NAMALWA (cell line): ENCODE results near the gene ZBED6.
"Not testable (repeated sequence)": the region's sequence is repeated elsewhere in the genome, so short reads cannot be mapped to it uniquely, and the experiment has no call there.

Experiments
- DNase-seq: peaks from one replicate; pipeline ENCODE4 v3.0.0-alpha.2; 2015; ENCODE audit warnings: low spot score

Gene ZBED6, protein sequence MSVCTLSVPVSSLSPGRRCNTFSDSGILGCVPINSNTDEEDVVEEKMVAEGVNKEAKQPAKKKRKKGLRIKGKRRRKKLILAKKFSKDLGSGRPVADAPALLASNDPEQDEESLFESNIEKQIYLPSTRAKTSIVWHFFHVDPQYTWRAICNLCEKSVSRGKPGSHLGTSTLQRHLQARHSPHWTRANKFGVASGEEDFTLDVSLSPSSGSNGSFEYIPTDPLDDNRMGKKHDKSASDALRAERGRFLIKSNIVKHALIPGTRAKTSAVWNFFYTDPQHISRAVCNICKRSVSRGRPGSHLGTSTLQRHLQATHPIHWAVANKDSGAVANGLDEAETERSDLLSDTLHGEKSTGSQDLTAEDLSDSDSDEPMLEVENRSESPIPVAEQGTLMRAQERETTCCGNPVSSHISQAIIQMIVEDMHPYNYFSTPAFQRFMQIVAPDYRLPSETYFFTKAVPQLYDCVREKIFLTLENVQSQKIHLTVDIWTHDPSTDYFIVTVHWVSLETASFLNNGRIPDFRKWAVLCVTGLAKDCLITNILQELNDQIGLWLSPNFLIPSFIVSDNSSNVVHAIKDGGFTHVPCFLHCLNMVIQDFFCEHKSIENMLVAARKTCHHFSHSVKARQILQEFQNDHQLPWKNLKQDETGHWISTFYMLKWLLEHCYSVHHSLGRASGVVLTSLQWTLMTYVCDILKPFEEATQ (N-terminal part only)

DNA sequence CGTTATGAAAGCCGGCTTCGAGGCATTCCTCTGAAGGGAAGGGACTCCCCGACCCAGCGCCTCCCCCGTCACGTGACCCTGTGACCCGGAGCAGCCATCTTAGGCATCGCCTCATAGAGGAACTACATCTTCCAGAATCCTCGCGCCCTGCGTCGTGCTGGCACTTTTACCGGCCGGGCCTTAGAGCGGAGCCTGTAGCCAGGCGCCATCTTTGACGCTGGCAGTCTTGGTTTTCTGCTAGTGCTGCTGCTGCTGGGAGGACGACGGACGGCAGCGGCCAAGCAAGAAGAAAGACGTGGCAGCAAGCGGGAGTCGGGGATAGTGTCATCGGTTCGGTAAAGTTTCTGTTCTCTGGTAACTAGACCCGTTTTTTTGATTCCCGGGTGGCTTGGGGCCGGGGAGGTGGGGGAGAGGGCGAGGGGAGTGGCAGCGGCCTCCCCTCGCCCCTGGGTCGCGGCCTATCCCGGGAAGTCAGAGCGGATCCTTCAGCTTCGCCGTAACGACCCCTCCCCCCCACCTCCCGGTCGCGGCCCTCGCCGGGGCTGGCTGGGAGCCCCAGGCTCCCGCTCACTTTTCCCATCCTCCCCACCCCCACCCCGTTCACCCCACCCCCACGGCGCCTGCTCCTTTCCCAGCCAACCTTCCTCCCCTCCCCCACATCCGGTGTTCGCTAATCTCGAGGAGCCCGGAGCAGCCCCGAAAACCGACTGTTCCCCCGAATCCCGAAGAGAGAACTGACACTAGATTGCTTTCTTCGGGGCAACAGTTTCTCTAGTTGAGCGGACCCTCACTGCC is at the start of gene ZBED6, which contains the start of gene ZC3H11A:
ZBED6 (plus strand) TSS at position 183 of the 795 bp plus-strand sequence. CDS start 1,900 bp downstream, outside the sequence.
ZC3H11A (plus strand) TSS at position 183 of the 795 bp plus-strand sequence. CDS start 21,448 bp downstream, outside the sequence.
- DNase-seq: peak; percentile 99

DNA sequence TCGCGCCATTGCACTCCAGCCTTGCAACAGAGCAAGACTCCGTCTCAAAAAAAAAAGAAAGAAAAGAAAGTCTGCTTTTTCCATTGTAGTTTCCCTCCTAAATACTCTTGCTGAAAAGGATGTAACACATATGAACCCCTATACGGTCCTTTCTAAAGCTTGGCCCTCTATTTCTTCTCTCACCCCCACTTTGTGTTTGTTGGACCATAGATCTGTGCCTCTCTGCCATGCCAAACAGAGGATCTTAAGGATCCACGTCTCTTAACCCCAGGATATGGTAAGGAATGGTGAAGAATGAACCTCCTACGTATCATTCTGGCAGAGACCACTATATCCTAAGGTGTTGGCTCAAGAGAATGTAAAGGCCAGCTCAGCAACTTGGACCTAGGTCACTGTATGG is 49.1 kb upstream of the ZBED6 start:
- DNase-seq: no peak

DNA sequence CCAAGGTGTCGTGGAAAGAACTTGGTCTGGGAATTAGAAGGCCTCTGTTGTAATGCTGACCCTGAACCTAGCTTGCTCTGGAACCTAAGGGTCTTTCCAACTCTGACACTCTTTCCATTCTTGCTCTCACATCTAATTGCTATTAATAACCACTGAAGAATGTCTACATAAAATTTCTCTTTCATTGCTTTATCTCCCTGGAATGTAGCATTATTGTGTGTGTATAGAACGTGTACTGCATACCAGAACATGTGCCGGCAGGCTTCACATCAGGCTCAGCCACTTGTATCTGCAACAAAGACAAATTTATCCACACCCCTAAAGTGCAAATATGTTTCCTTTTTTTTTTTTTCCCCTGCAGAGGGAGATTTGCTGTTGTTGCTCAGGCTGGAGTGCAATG is 44.4 kb upstream of the ZBED6 start:
- DNase-seq: no peak

DNA sequence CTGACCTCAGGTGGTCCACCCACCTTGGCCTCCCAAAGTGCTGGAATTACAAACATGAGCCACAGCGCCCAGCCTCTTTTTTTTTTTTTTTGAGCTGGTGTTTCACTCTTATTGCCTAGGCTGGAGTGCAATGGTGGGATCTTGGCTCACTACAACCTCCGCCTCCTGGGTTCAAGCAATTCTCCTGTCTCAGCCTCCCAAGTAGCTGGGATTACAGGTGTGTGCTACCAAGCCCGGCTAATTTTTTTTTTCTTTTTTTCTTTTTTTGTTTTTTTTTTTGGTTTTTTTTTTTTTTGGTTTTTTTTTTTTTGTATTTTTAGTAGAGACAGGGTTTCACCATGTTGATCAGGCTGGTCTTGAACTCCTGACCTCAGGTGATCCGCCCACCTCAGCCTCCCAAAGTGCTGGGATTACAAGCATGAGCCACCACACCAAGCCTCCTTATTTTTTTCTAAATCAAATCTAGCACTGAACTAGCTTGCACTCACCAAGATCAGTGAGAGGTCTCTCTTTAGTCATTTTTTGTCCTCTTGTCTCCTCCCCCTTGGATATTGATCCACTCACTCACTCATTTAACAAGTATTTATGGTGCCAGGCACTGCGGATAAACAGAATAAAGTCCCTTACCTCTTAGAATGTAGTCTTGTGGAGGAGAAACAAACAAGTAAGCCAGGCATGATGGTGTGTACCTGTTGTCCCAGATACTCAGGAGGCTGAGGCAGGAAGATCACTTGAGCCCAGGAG is 43.6 kb upstream of the ZBED6 start:
- not testable (repeated sequence) for DNase-seq

DNA sequence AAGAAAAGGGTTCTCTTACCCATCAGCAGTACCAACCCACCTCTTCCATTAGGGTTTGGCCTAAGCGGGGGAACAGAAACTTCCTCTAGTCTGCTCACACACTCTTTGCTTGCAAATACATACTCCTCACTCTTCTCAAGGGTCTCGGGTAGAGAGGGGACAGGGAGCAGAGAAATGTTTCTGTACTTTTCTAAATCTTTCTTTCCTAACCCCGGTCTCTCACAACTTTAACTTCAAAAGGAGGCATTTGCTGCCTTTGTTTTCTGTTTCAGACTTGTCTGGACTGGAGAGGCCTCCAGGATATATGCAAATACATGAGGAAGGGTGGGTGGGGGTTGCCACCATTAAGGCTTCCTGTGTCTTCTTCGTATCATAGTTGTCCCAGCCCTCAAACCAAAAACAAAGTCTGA is 41.0 kb upstream of the ZBED6 start:
- DNase-seq: peak; percentile 57

DNA sequence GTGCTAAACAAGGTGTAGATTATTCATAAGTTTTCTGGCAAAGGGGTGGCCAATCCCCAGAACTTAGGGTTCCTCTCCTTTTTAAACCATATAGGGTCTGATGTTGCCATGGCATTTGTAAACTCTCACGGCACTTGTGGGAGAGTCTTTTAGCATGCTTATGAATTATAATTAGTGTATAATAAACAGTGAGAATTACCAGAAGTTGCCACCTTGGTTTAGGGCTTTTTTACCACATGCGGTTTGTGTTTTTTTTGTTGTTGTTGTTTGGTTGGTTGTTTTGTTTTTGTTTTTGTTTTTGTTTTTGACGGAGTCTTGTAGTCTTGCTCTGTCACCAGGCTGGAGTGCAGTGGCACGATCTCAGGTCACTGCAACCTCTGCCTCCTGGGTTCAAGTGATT is 39.4 kb upstream of the ZBED6 start:
- no peak for DNase-seq

DNA sequence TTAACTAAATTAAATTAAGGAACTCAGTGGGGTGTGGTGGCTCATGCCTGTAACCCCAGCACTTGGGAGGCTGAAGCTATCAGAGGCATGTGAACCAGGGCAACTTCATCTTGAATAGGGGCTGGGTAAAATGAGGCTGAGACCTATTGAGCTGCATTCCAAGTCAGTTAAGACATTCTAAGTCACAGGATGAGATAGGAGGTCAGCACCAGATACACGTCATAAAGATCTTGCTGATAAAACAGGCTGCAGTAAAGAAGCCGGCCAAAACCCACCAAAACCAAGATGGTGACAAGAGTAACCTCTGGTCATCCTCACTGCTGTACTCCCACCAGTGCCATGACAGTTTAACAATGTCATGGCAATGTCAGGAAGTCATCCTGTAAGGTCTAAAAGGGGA is 36.7 kb upstream of the ZBED6 start:
- not testable (repeated sequence) for DNase-seq

DNA sequence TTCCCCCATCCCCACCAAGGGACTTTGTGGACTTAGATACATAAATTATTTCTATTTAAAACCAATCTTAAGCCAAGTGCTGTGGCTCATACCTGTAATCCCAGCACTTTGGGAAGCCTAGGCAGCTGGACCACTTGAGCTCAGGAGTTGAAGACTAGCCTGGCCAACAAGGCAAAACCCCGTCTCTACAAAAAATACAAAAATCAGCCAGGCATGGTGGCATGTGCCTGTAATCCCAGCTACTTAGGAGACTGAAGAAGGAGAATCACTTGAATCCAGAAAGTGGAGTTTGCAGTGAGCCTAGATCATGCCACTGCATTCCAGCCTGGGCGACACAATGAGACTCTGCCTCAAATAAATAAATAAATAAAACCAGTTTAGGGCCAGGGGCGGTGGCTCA is 34.9 kb upstream of the ZBED6 start:
- DNase-seq: no peak

DNA sequence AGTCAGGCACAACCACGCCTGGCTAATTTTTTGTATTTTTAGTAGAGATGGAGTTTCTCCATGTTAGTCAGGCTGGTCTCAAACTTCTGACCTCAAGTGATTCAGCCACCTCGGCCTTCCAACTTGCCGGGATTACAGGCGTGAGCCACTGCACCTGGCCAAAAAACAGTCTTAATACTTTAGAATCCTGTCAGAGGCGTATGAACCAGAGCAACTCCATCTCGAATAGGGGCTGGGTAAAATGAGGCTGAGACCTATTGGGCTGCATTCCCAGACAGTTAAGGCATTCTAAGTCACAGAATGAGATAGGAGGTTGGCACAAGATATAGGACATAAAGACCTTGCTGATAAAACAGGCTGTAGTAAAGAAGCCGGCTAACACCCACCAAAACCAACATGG is 33.5 kb upstream of the ZBED6 start:
- DNase-seq: not testable (repeated sequence)

DNA sequence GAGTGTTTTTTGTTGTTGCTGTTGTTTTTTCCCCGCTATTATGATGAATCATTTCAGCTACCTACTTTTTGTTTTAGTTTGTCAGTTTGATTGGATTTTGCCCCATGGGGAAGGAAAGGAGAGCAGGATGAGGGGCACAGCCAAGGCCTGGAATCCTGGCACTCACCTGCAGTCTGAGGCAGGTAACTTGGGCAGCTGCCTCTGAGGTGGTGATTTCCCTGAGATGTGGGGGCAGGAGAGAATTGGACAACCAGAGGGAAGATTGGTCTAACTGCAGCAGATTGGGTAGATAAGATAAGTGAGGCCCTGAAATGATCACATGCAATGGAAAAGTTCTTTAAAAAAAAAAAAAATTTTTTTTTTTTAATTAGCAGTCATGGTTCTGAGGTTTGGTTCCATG is 31.9 kb upstream of the ZBED6 start:
- DNase-seq: no peak

DNA sequence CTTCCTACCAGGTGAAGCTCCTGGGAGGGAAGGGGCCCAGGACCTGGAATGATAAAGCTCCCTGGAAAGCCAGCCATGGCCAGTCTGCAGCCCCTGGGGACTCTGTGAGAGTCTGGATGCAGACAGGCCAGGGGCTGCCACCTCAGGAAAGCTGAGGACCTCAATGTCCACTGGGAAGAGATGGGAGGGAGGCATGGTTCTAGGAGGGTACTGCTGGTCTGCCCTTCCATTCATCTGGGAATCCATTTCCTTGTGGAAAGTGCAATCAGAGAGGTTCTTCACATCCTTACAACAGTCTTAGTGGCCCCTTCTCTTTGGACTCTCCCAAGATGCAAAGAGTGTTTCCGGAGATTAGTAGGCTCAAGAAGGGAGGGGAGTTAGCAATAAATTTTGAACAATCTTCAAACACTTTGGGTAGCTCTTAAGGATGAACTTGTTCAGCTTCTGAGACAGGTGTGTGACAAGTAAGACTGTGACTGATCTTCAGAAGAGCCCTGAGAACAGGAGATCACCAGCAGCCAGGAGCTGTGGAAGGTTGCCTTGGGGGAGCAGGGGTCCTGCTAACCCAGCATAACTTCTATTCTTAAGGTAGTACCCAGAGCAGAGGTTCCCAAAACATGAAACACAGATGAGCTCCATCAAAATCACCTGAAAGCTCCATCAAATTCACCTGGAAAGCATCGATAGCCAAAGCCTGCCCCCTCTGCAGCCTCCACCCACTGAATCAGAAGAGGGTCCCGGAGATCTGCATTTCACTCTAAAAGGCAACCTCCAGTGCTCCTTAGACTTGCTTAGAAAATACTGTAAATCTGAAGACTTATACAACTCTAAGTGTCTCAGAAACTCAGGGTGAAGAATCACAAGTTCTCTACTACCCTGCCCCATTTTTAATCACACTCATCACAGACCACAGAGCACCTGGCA is 31.1 kb upstream of the ZBED6 start:
- DNase-seq: no peak

DNA sequence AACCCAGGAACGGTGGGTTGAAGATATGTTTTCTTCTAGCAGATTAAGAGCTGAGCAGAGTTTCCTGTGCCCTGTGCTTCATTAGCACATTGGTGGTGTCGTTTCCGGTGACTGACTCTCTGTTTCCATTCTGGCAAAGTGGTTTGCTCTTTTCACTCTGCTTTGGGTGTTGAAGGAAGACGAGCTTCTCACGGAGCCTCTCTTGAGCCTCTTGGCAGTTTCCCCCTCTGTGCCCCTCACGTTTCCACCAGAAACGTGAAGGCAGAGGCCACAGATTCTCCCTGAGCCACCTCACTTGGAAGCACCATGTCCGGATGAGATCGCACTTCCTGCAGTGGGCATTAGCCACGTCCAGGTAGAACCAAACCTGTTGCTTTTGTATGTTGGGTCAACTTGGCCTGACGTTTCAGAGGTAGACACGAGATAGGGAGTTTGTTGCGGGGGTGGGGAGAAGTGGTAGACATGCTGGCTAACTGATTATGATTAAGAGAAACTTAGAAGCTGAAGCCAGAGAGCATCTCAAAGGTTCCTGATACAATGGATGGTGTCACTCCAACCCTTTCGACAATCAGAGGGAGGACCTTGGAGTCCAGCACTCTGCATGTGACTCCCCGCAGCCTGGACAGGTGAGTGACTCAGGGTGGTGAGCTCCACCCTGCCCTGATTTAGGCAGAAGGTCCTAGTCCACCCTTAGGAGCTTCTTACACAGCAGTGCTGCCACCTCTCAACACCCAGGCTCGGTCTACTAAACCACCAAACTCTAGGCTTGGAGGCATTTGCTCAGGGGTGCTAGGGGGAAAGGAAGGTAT is 30.2 kb upstream of the ZBED6 start, which contains the start of gene LAX1:
LAX1 (plus strand) TSS at position 155 of the 809 bp plus-strand sequence; CDS start at position 538, 383 bp downstream.
- DNase-seq: peak; percentile 66

DNA sequence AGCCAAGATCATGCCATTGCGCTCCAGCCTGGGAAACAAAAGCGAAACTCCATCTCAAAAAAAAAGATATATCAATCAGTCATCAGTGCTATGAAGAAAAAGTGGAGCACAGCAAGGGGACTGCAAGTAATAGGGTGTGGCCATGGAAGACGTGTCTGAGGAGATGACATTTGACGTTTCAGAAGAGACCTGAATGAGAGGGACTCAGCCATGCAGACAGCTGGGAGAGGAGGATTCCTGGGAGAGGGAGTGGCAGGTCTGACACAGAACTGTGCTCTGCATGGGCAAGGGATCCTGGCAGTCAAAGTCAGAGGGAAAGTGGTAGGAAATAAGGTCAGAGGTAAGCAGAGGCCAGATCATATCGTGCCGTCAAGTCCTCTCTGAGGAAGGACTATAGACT is 27.2 kb upstream of the ZBED6 start:
- DNase-seq: no peak

DNA sequence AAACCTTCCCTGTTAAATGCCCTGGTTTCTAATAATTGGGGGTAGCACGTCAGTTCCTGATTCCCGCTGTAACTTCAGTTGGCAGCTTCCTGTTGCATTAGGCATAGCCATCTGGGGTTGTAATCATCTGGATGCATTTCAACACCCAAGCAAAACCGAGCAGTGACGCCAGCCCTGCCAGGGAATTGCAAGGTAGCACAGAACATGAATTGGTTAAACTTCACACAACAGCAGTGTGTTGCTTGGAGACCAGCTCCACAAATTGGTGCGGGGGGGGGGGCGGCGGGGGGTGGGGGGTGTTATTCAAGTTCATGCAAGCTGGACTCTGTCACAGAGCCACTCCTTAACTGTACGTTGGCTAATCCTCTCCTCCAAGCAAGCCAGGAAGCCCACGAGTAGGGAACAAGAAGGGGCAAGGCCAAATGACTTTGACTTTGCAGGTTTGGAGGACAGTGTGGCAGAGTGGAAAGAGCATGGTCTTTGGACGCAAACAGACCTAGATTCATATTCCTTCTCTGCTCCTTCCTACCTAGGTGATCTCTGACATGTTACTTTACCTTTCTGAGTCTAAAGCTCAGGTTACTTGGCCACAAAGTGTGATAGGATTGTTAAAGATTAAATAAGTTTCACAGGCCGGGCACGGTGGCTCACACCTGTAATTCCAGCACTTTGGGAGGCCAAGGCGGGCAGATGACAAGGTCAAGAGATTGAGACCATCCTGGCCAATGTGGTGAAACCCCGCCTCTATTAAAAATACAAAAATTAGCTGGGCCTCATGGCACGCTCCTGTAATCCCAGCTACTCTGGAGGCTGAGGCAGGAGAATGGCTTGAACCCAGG is 25.7 kb upstream of the ZBED6 start:
- no peak for DNase-seq

DNA sequence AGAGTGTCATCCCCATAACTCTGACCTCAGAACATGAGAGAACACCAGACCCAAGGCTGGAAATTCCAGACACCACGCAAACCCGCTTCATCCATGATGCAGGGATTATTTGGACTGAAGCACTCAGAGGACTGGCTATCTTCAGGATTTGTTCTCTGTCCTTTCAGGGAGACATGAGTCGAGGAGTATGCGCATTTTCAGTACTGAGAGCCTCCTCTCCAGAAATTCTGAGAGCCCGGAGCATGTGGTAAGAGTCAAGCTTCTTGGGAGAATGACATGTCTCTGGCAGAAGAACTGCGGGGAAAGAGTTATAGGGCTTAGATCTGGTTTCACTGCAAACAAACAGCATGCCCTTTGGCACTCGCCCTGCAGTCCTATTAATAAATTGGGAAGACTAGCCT is 23.5 kb upstream of the ZBED6 start:
- no peak for DNase-seq

DNA sequence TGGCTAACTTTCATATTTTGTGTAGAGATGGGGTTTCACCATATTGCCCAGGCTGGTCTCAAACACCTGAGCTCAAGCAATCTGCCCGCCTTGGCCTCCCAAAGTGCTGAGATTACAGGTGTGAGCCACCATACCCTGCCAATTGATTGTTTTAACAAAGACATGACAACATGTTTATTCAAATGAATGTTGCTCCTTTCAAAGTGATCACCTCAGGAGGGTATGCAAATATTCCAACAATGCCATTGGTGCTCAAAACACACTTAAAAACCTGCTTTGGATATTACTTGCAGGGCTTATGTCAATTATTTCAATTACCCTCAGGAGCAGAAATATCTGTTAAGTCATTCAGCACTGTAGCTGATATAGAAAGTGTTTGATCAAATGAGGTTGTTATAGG is 22.6 kb upstream of the ZBED6 start:
- DNase-seq: no peak

DNA sequence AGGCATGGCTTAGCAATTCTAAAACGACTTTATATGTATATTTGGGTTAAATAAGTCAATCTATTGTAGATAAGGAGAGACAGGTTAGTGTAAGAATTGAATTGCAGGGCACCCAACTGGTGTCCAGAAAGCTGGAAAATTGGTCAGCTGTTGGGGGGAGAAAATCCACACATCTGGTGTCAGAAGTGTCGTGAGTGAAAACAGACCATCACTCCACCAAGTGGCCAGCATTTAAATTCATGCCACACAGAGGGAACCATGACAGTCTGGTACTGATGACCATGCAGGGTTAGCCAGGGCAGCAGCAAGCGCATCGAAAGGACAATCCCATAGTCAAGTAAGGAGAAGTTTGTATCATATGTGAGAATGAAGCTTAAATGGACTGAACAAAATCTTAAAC is 18.8 kb upstream of the ZBED6 start:
- DNase-seq: no peak

DNA sequence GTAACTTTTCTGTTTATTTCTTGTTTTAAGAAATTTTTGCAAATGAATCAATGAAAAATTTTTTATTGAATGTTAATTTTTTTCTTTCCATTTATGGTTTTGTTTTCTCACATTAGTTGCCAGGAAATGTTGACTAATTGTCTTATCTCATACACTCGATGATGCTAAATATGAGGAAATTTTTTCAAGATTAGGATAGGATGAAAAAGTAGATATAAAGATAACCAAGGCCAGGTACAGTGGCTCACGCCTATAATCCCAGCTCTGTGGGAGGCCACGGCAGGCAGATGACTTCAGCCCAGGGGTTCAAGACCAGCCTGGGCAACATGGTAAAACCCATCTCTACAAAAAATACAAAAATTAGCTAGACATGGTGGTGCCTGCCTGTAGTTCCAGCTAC is 17.8 kb upstream of the ZBED6 start:
- no peak for DNase-seq

DNA sequence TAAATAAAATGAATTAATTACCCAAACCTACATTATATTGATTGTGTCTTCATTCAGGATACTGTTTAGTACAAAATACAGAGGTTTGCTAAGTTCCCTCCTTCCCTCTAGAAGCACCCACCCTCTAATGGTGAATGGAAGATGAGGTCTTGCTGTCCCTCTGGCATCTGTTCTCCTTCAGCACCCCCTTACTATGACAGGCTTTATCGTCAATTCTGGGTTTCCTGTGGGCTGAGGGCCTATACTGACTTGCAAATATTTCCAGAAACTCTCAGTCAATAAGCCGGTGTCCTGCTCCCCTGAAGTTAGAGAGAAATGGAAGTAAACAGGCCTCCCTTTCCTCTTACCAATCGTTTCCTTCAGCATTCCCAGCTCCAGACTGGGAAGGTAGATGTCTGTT is 17.3 kb upstream of the ZBED6 start:
- no peak for DNase-seq
